Ectodermal cell (in vitro differentiated cells): ENCODE measurements around the gene GRHPR.
"Not testable (repeated sequence)": the region's sequence is repeated elsewhere in the genome, so short reads cannot be mapped to it uniquely, and the experiment has no call there.

Source experiments
- H3K27ac ChIP-seq: 2 replicates; pipeline ENCODE4 v1.7.0; 2013; ENCODE audit warnings: mild to moderate bottlenecking, low read depth, low read length; ENCODE audit not compliant: insufficient read depth, poor library complexity, severe bottlenecking
- H3K27me3 ChIP-seq: 2 replicates; pipeline ENCODE4 v1.7.0; 2013; ENCODE audit warnings: mild to moderate bottlenecking, low read length; ENCODE audit not compliant: insufficient read depth, control insufficient read depth, poor library complexity, severe bottlenecking
- H3K36me3 ChIP-seq: one replicate; pipeline ENCODE4 v1.7.0; 2013; ENCODE audit warnings: low read length; ENCODE audit not compliant: control insufficient read depth, insufficient read depth
- H3K4me1 ChIP-seq: one replicate; pipeline ENCODE4 v1.7.0; 2013; ENCODE audit warnings: low read length; ENCODE audit not compliant: control insufficient read depth, insufficient read depth
- H3K4me3 ChIP-seq: 2 replicates; pipeline ENCODE4 v1.7.0; 2013; ENCODE audit warnings: low read depth, low read length, control low read depth; ENCODE audit not compliant: insufficient read depth
- H3K9me3 ChIP-seq: 2 replicates; pipeline ENCODE4 v1.7.0; 2013; ENCODE audit warnings: mild to moderate bottlenecking, low read length, moderate library complexity; ENCODE audit not compliant: control insufficient read depth
- WGBS, 2 experiments: methylation state at CpG; one replicate each; pipeline ENCODE4 v1.1.7; 2013; ENCODE audit warnings: missing lambda C conversion rate in 2 of 2; 5-methylcytosine and 5-hydroxymethylcytosine counted together

GRHPR gene

DNA sequence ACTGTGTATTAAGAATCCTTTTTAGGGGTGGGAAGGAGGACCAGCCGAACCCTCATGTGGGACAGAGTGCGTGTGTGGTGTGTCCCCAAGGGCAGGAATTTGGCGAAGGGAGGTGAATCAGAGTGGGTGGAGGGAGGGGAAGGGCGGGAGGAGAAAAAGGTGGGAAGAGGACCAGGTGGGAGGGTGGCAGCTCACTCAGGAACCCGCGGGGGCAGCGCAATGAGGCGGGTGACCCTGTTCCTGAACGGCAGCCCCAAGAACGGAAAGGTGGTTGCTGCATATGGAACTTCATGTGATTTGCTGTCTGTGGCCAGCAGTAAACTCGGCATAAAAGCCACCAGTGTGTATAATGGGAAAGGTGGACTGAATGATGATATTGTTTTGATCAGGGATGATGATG, 54.4 kb downstream of the GRHPR start:
- Histone ChIP-seq H3K27me3 (no peaks in the 10 kb centered on the region), H3K36me3 (no peaks in the 10 kb centered on the region), H3K4me1 (peaks cover 2% of the 10 kb centered on the region), H3K4me3 (no peak overlapping the region), H3K27ac (no peak overlapping the region), H3K9me3 (no peaks in the 10 kb centered on the region)
- WGBS, 2 experiments, result 89 to 91% methylated on average over 11 of the region's 11 CpGs

DNA sequence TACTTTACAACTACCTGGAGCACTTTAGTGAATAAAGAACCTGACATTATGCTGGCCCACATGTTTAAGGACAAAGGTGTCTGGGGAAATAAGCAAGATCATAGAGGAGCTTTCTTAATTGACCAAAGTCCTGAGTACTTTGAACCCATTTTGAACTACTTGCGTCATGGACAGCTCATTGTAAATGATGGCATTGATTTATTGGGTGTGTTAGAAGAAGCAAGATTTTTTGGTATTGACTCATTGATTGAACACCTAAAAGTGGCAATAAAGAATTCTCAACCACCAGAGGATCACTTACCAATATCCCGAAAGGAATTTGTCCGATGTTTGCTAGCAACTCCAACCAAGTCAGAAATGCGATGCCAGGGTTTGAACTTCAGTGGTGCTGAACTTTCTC, 54.9 kb downstream of the GRHPR start:
- H3K27ac ChIP-seq, H3K27me3 ChIP-seq, H3K4me3 ChIP-seq, H3K36me3 ChIP-seq, H3K4me1 ChIP-seq, H3K9me3 ChIP-seq: not testable (repeated sequence)
- WGBS, 2 experiments, result 90 to 97% methylated on average over 4 of the region's 4 CpGs

DNA sequence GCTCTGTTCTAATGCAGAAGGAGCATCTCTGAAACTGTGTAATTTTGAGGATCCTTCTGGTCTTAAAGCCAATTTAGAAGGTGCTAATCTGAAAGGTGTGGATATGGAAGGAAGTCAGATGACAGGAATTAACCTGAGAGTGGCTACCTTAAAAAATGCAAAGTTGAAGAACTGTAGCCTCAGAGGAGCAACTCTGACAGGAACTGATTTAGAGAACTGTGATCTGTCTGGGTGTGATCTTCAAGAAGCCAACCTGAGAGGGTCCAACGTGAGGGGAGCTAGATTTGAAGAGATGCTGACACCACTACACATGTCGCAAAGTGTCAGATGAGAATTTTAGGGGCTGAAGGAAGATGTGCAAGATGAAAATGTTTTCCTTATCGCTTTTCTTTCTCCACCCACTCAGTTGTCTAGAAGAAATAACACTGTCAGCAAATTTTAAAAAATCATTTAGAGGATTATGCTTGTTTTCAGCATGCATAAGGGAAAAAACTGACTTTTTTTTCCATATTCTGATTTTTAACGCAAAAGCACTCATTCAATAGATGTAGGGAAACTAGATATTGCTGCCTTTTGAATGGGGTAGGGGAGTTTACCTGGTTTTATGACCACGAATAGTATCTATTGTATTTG, 55.6 kb downstream of the GRHPR start:
- not testable (repeated sequence) for H3K4me1 ChIP-seq, H3K36me3 ChIP-seq, H3K4me3 ChIP-seq, H3K27ac ChIP-seq, H3K27me3 ChIP-seq, H3K9me3 ChIP-seq
- 86 to 87% methylated on average over 5 of the region's 5 CpGs for WGBS, 2 experiments

DNA sequence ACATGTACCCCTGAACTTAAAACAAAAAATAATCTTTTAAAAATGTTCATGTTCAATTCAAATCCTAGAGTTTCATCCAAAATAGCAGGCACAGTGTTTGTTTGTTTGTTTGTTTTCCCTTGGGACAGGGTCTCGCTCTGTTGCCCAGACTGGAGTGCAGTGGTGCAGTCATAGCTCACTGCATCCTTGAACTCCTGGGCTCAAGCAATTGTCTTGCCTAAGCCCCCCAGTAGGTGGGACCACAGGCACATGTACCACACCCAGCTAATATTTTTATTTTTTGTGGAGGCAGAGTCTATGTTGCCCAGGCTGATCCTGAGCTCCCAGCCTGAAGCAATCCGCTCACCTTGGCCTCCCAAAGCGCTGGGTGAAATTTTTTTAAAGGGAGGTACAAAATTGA, 58.3 kb downstream of the GRHPR start:
- Histone ChIP-seq H3K27ac (no peak overlapping the region), H3K4me1 (no peaks in the 10 kb centered on the region), H3K36me3 (no peaks in the 10 kb centered on the region), H3K27me3 (no peaks in the 10 kb centered on the region), H3K4me3 (no peak overlapping the region), H3K9me3 (no peaks in the 10 kb centered on the region)
- WGBS, 2 experiments, result 81 to 92% methylated on average over 1 to 2 of the region's 3 CpGs

DNA sequence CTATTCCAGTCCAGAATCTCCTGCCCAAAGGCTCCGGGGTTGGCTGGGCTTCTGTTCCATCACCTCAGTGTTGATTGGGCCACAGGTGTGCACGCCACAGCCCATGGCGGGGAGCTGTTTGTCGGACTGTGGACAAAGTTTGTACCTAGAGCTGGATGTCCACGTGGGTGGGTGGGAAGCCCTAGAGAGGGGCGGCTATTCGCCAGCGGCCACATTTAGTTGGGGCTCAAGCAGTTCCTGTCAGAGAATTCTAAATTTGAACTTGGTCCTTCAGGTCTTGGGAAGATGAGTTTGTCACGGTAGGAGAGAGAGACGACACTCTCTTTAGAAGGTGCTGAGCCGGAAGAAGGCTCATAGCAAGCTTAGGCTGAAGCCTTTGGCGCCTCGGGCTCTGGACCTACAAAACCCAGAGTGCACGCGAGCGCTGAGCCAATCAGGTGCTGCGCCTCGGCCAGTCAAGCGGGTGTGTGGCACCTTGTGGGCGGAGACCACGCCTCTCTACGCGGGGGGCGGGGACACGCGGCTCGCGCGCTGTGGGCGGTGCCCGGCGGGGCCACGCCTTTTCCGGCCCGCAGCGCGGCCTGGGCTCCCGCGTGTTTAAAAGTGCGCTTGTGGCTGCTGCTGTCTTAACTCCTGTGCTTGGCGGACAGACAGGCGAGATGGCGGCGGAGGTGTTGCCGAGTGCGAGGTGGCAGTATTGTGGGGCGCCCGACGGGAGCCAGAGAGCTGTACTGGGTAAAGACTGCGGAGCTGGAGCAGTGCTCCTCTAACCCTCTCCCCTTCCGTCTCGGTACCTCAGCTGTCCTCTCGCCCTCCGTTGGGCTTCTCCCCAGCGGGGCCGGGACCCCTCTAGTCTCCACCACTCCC, 63.1 kb downstream of the GRHPR start, which contains the start of gene POLR1E:
Gene POLR1E (plus strand): TSS at position 560 of the 867 bp plus-strand sequence. CDS start 100 bp downstream, at position 660.
- H3K27me3 ChIP-seq, result no peaks in the 10 kb centered on the region
- H3K36me3 ChIP-seq, result no peaks in the 10 kb centered on the region
- peak within 1 kb of the TSS; percentile 82 for H3K4me3 ChIP-seq
- WGBS, 2 experiments, result 8 to 9% methylated on average over 56 of the region's 56 CpGs
- no peak within 1 kb of the TSS for H3K27ac ChIP-seq
- peaks cover 10% of the 10 kb centered on the region for H3K4me1 ChIP-seq
- no peaks in the 10 kb centered on the region for H3K9me3 ChIP-seq

DNA sequence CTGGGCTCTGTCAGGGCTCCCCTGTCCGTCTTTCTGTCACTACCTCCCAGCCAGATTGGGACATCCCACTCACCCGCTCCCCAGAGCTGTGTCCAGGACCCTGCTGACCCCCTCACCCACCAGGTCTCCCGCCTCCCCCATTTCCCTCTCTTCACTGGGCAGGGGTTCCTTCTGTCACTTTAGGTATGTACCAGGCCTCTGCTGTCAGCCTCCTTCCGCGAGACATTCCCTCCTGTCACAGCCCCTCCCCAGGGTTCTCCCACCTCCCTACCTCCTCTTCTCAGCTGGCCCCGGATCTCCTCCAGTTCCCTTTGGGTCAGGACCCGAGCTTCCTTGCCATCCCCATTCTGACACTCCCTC, 63.7 kb downstream of the GRHPR start:
- Histone ChIP-seq H3K4me1 (peaks cover 10% of the 10 kb centered on the region), H3K27ac (no peak overlapping the region)
- 3 to 5% methylated on average over 7 of the region's 7 CpGs for WGBS, 2 experiments

More for the DNA sequence above, 63.7 kb downstream of the GRHPR start:
- H3K36me3 ChIP-seq, result no peaks in the 10 kb centered on the region
- no peaks in the 10 kb centered on the region for H3K9me3 ChIP-seq
- H3K27me3 ChIP-seq, result no peaks in the 10 kb centered on the region
- H3K4me3 ChIP-seq, result peak overlapping the region; percentile 82
